Iris pigment epithelial cell (primary cell): ENCODE data around the gene IL4.

ENCODE experiments used
- DNase-seq: peaks from one replicate; pipeline ENCODE4 v3.0.0-alpha.2; 2011; ENCODE audit warnings: low read depth

The IL4 gene

GRCh38 chr5:132658381-132659302 lies 15.1 kb upstream of the IL4 start:
- DNase-seq: no peak

DNA sequence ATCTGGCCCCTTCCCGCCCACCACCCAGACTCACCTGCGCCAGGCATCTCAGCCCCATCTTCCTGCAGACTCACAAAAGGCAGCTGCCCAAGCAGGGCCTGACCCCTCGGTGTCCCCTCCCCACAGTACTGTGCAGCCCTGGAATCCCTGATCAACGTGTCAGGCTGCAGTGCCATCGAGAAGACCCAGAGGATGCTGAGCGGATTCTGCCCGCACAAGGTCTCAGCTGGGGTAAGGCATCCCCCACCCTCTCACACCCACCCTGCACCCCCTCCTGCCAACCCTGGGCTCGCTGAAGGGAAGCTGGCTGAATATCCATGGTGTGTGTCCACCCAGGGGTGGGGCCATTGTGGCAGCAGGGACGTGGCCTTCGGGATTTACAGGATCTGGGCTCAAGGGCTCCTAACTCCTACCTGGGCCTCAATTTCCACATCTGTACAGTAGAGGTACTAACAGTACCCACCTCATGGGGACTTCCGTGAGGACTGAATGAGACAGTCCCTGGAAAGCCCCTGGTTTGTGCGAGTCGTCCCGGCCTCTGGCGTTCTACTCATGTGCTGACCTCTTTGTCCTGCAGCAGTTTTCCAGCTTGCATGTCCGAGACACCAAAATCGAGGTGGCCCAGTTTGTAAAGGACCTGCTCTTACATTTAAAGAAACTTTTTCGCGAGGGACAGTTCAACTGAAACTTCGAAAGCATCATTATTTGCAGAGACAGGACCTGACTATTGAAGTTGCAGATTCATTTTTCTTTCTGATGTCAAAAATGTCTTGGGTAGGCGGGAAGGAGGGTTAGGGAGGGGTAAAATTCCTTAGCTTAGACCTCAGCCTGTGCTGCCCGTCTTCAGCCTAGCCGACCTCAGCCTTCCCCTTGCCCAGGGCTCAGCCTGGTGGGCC lies 13.9 kb upstream of the IL4 start:
- DNase-seq: no peak

GRCh38 chr5:132661231-132662003 lies 12.4 kb upstream of the IL4 start:
- peak; percentile 20 for DNase-seq

DNA sequence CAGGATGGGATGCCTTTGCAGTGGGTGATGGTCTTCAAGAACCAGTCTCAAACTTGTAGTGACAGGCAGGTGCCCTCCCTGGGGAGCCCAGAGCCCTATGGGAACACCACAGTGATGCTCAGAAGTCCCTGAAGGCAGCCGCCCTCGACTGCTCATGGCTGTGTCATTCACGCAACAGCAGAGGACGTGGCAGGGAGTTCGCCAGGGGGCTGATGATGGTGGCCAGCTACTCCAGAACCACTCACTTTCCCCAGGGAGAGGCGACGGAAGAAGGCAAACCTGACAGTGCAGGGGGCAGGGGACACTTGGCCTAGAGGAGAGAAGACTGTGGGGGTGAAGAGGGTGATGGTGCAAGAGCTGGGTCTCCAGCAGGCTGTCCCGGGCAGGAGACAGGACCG lies 11.8 kb upstream of the IL4 start:
- DNase-seq: no peak

GRCh38 chr5:132662925-132663770 lies 10.6 kb upstream of the IL4 start:
- DNase-seq: peak; percentile 35

DNA sequence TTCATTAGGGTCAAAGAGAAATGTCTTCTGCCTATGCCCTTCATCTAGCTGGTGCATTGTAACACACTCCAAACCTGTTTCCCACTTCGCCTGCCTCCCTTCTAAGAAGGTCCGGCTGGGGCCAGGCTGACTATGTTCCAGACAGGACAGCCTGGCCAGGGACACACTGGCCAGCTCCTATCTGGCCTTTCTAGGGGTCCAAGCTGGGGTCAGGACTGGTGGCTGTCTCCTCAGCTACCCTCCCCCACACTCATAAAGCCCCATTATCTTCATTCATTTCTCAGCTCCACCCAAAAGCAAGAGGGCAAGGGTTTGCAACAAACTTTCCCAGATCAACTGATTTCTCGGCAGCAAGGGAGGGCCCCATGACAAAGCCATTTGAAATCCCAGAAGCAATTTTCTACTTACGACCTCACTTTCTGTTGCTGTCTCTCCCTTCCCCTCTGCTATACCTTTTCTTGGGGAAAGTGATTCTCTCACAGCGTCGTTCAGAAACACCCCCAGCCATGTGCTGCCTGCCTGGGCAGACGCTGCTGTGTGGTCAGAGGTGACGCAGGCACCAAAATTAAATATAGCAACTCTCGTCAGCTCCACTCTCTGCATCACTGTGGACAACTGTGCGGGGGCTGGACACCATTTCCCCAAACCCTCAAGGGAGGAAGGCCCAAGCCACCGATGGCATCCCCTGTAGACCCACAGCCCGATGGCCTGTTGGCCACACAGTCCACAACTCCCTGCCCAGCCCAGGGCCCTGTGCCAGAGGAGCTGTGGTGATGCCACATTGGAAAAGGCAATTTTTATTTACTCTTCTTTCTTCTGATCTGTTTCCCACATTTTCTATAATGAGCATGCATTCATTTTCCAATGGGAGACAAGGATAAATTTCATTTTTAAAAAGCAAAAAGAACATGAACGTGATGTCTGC lies 9.8 kb upstream of the IL4 start:
- no peak for DNase-seq

- no peak for DNase-seq
These were observed 9.0 kb upstream of the IL4 start for GRCh38 chr5:132664696-132665209.

DNA sequence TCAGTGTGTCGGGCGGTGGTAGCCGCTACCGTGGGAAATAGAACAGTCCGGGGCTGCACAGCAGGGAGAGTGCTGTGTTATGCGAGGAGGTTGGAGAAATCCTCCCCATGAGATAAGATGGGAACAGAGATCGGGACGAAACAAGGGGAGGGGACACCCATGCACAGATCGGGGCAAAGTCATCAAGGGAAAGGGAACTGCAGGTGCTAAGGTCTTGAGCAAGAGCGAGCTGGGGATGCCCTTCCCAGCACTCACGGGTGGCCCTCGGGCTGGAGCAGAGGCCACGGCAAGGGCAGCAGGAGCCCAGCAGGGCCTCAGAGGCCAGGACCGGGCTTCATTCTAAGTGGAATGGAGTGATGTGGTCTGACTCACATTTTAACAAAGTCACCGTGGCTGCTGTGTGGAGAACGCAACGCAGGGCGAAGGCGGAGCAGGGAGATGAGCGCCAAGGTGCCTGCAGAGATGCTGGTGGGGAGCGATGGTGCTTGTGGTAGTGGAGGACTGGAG lies 8.2 kb upstream of the IL4 start:
- no peak for DNase-seq

GRCh38 chr5:132666310-132667123 lies 7.3 kb upstream of the IL4 start:
- DNase-seq: no peak

DNA sequence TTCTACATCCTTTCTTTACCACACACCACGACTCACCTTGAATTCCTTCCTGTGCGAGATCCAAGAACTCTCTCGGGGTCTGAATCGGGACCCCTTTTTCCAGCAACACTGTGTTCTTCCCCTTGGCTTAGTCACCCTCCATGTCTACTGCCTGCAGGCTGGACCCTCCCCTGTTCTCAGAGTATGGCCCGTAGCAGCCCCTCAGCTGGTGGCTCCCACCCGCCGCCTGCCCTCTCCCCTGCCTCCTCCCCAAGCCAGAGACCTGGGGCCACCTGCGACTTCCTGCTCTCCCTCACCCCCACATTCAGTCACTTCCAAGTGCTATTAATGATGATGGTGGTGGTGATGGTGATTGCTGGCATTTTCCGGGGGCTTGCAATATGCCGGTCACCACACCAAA lies 6.5 kb upstream of the IL4 start:
- DNase-seq: no peak

GRCh38 chr5:132667761-132668705 lies 5.8 kb upstream of the IL4 start:
- DNase-seq: no peak

DNA sequence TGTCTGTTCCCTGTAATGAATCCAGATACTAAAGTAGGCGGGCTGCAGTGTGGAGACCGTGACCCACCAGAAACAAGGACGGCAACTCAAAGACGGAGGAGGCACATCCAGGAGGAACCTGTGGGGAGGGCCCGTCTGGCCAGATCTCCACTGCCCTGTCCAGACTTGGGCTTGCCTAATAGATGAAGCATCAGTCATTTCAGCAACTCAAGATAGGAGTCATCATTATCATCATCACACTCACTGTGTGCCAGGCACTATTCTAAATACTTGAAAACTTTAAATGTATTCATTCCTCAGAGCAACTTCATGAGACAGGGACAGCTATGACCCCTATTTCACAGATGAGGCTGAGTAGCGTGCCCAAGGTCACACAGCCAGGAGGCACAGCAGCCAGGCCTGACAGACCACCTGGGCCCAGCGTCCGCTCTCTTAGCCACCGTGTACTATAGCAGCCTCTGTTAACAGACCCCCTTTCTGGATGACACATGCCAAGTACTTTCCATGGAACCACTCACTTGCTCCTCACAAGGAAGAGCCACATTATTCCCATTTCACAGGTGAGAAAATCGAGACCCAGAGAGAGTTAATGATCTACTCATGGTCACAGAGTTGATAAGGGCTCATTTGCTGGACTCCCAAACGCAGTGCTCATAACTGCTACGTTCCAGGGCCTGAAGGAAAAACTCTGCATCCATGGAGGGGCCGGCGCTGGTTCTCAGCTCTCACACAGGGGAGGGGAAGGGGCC lies 4.9 kb upstream of the IL4 start:
- no peak for DNase-seq

DNA sequence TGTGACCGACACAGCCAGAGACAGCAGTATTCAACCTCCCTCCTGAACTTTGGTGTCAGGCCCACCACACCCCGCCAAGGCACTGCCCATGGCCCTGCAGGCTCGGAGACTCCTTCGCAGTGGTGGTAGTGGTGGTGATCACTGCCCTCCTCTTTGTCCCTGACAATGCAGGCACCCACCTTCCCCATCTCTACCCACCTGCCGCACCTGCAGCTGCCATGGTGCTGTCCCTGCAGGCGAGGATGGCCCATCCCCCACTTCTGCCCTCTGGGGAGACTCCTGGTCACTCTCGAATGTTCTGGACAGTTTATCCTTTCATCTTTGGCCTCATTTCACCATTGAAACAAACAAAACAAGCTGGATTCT lies 4.4 kb upstream of the IL4 start:
- no peak for DNase-seq

DNA sequence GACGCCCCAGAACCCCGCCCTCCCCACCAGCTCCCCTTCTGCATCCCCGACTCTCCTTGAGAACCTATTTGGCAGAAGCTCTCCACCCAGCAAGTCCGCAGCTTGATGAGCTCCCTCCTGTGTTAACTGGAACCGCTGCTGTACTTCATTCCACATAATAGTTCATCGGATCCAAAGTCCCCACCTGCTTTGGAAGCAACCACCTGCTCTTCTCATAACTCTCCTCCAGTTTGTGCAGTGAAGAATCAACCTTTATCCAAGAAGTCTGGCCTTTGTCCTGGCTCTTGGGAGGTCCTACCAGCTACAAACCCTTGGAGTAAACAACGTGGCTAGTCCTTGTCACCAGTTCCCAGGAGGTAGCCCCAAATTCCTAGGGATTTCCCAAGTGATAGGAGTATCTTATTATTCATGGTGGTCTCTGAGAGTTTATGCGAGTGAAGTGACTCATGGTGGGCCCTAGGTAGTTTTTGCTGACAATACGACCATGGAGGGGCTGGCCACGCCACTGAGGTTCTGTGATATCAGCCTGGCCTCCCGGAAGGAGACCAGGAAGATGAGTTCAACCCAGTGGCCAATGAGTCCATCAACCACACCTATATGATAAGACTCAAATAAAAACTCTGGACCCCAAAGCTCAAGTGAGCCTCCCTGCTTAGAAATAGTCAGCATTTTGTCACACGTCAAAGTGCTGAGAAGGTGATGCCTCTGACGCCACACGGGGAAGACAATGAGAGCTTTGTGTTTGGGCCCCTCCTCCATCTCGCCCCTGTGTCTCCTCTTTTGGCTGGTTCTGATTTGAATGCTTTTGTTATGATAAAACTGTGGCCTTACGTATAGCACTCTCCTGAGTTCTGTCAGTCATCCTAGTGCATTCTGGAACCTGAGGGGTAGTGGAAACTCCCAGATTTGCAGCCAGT lies 3.6 kb upstream of the IL4 start:
- DNase-seq: no peak

GRCh38 chr5:132671000-132671399 lies 2.8 kb upstream of the IL4 start:
- no peak for DNase-seq

GRCh38 chr5:132673488-132673887 lies 301 bp upstream of the IL4 start:
- no peak for DNase-seq
